HepG2 (cell line): ENCODE measurements around the gene RGS11. TPM values are rescaled to one million over a fixed set of nuclear protein-coding genes. Genes with fewer than 3 reads are reported as not detected.
A peak's percentile ranks its signal among the peaks of the same experiment; 100 is the strongest.

ENCODE experiments used
- CHD4 ChIP-seq: fragments of 200-600 bp; sonication (generic); IDR thresholded peaks from 2 replicates; pipeline ENCODE4 v1.7.0; 2017; ENCODE audit warnings: mild to moderate bottlenecking, low read length, borderline replicate concordance
- DPF2 ChIP-seq: sonication (generic); formaldehyde crosslinking; IDR thresholded peaks from 2 replicates; pipeline ENCODE4 v1.4.0; 2020; ENCODE audit warnings: mild to moderate bottlenecking, low read depth, missing genetic modification reagents, borderline replicate concordance
- GATA4 ChIP-seq: sonication (generic); IDR thresholded peaks from 2 replicates; pipeline ENCODE4 v1.6.1; 2016; ENCODE audit warnings: antibody characterized with exemption, low read depth, borderline replicate concordance
- HES4 ChIP-seq: sonication (generic); formaldehyde crosslinking; IDR thresholded peaks from 2 replicates; pipeline ENCODE4 v1.9.0; 2021; ENCODE audit warnings: mild to moderate bottlenecking, missing genetic modification reagents, borderline replicate concordance
- HOXA5 ChIP-seq: sonication (generic); formaldehyde crosslinking; IDR thresholded peaks from 2 replicates; pipeline ENCODE4 v1.4.0; 2020; ENCODE audit warnings: missing genetic modification reagents
- MED8 ChIP-seq: sonication (generic); formaldehyde crosslinking; IDR thresholded peaks from 2 replicates; pipeline ENCODE4 v1.8.1; 2023; ENCODE audit warnings: mild to moderate bottlenecking, missing genetic modification reagents; ENCODE audit not compliant: insufficient replicate concordance
- NFIC ChIP-seq: IDR thresholded peaks from 2 replicates; pipeline ENCODE4 v1.6.1; 2012; ENCODE audit warnings: mild to moderate bottlenecking, low read length, inconsistent platforms
- ZNF143 ChIP-seq: sonication (generic); formaldehyde crosslinking; IDR thresholded peaks from 2 replicates; pipeline ENCODE4 v1.4.0; 2020; ENCODE audit warnings: missing genetic modification reagents
- ZNF746 ChIP-seq: sonication (generic); formaldehyde crosslinking; IDR thresholded peaks from 2 replicates; pipeline ENCODE4 v1.8.0; 2022; ENCODE audit warnings: mild to moderate bottlenecking, missing genetic modification reagents
- ZNF761 ChIP-seq: sonication (generic); formaldehyde crosslinking; conservative IDR thresholded peaks from 2 replicates; pipeline ENCODE4 v1.4.0; 2020; ENCODE audit warnings: mild to moderate bottlenecking, missing genetic modification reagents
- polyA plus RNA-seq, 8 experiments: library from polyadenylated mRNA; depleted of rRNA in 3 of 8; stranded (reverse) in 7 of 8; unstranded in 1 of 8; fragments of >200 nt; fragmentation: Illumina TruSeq in 4 of 8; extraction: Trizol in 4 of 8; gene quantifications; 2 replicates each; pipeline versions ENCODE4 v1.2.1 to v1.2.3, GENCODE V29; 2011 to 2016; ENCODE audit warnings: low read depth in 4 of 8, missing spikeins in 1 of 8, mixed read lengths in 1 of 8; ENCODE audit not compliant: insufficient read depth in 1 of 8
- total RNA-seq, 5 experiments: library from RNA; depleted of rRNA; stranded (reverse); fragments of >200 nt; fragmentation: Illumina TruSeq; extraction: Trizol; gene quantifications; 2 replicates each; pipeline ENCODE4 v1.2.3, GENCODE V29; 2016; ENCODE audit warnings: low read depth in 1 of 5
- TF ChIP-seq, protein P1 (sequence below): sonication (generic); formaldehyde crosslinking; IDR thresholded peaks from 2 replicates; pipeline ENCODE4 v1.8.1; 2023; ENCODE audit warnings: missing genetic modification reagents, inconsistent platforms, borderline replicate concordance
- TF ChIP-seq, protein P2 (sequence below): sonication (generic); formaldehyde crosslinking; IDR thresholded peaks from 2 replicates; pipeline ENCODE4 v1.8.0; 2022; ENCODE audit warnings: missing genetic modification reagents, low read depth, mild to moderate bottlenecking, borderline replicate concordance
- TF ChIP-seq, protein P3 (sequence below): sonication (generic); formaldehyde crosslinking; conservative IDR thresholded peaks from 2 replicates; pipeline ENCODE4 v1.8.0; 2022; ENCODE audit warnings: low read depth, missing genetic modification reagents
- TF ChIP-seq, protein P4 (sequence below): sonication (generic); formaldehyde crosslinking; IDR thresholded peaks from 2 replicates; pipeline ENCODE4 v1.5.0; 2020; ENCODE audit warnings: missing genetic modification reagents
- TF ChIP-seq, protein P5 (sequence below): conservative IDR thresholded peaks from 2 replicates; pipeline ENCODE4 v1.6.1; 2018; ENCODE audit warnings: missing genetic modification reagents
- TF ChIP-seq, protein P6 (sequence below): sonication (generic); formaldehyde crosslinking; IDR thresholded peaks from 2 replicates; pipeline ENCODE4 v1.5.0; 2020; ENCODE audit warnings: mild to moderate bottlenecking, missing genetic modification reagents

Gene RGS11
- total and polyA plus RNA-seq, 2 of the 13 experiments (the other 11 are each of a cell fraction or from before 2014, with no cell fraction given): 0.11 TPM; not detected in 1

DNA sequence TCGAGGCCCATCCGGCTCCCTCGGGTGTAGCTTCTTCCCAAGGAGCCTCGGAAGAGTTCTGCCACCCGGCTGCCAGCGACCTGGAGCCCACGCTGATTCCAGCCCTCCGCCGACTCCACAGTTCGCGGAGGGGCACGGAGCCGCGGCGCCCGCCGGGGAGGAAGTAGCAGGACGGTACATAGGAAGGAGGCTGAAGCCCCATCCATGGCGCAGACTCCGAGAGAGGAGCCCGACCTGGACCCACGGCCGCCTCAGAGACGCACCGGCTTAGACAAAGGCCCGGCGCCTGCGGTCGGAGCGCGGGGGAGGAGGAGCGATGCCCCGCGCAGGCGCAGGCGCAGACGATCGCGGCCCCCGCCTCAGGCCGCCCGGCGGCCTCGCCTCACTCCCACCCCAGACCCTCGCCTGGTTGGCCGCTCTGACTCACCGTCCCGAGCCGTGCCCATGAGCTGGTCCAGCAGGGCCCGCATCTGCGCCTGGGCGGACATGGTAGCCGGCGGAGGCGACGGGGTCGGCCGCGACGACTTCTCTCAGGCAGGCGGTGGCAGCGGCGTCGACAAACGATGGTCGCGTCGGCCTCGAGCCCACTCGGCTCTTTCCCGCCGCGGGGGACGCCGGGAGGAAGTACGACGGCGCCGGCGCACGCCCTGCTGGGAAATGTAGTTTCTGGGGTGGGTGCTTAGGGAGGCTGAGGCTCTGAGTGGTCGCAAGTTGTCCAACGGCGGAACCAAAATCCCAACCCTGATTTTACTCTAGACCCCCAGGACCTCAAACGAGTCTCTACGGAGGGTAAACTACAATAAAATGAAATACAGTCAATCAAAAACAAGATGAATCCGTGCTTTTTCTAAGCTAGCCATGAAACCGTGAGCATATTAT lies 46.7 kb downstream of the RGS11 start, which contains the start of gene LUC7L (continued):
- TF ChIP-seq, protein P1, sequence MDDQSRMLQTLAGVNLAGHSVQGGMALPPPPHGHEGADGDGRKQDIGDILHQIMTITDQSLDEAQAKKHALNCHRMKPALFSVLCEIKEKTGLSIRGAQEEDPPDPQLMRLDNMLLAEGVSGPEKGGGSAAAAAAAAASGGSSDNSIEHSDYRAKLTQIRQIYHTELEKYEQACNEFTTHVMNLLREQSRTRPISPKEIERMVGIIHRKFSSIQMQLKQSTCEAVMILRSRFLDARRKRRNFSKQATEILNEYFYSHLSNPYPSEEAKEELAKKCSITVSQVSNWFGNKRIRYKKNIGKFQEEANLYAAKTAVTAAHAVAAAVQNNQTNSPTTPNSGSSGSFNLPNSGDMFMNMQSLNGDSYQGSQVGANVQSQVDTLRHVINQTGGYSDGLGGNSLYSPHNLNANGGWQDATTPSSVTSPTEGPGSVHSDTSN: peak; percentile 37; the same call in 1 of the 2 replicates
- TF ChIP-seq ZNF143 (CRISPR knock-in tag) (peak; percentile 99), ZNF761 (CRISPR knock-in tag) (peak; percentile 84), CHD4 (no peak), NFIC (no peak), MED8 (CRISPR knock-in tag) (peak; percentile 50), HOXA5 (CRISPR knock-in tag) (peak; percentile 97), GATA4 (peak; percentile 74), DPF2 (CRISPR knock-in tag) (no peak), HES4 (CRISPR knock-in tag) (peak; percentile 97), ZNF746 (CRISPR knock-in tag) (peak; percentile 88; the same call in 1 of the 2 replicates)
- TF ChIP-seq, protein P2, sequence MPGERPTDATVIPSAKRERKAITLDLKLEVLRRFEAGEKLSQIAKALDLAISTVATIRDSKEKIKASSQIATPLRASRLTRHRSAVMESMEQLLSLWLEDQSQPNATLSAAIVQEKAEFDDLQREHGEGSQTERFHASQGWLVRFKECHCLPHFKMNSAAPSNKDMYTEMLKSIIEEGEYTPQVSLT (CRISPR knock-in tag): no peak
- TF ChIP-seq, protein P3, sequence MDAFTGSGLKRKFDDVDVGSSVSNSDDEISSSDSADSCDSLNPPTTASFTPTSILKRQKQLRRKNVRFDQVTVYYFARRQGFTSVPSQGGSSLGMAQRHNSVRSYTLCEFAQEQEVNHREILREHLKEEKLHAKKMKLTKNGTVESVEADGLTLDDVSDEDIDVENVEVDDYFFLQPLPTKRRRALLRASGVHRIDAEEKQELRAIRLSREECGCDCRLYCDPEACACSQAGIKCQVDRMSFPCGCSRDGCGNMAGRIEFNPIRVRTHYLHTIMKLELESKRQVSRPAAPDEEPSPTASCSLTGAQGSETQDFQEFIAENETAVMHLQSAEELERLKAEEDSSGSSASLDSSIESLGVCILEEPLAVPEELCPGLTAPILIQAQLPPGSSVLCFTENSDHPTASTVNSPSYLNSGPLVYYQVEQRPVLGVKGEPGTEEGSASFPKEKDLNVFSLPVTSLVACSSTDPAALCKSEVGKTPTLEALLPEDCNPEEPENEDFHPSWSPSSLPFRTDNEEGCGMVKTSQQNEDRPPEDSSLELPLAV (CRISPR knock-in tag): no peak
- TF ChIP-seq, protein P4, sequence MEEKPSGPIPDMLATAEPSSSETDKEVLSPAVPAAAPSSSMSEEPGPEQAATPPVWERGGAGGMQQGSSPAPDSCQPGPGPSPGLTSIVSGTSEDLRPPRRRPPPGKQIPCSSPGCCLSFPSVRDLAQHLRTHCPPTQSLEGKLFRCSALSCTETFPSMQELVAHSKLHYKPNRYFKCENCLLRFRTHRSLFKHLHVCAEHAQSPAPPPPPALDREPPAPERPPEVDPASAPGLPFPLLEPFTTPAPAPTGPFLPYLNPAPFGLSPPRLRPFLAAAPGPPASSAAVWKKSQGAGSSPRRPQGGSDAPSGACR (CRISPR knock-in tag): peak; percentile 66; the same call in 1 of the 2 replicates
- TF ChIP-seq, protein P5, sequence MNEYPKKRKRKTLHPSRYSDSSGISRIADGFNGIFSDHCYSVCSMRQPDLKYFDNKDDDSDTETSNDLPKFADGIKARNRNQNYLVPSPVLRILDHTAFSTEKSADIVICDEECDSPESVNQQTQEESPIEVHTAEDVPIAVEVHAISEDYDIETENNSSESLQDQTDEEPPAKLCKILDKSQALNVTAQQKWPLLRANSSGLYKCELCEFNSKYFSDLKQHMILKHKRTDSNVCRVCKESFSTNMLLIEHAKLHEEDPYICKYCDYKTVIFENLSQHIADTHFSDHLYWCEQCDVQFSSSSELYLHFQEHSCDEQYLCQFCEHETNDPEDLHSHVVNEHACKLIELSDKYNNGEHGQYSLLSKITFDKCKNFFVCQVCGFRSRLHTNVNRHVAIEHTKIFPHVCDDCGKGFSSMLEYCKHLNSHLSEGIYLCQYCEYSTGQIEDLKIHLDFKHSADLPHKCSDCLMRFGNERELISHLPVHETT (CRISPR knock-in tag): peak; percentile 90
- TF ChIP-seq, protein P6, sequence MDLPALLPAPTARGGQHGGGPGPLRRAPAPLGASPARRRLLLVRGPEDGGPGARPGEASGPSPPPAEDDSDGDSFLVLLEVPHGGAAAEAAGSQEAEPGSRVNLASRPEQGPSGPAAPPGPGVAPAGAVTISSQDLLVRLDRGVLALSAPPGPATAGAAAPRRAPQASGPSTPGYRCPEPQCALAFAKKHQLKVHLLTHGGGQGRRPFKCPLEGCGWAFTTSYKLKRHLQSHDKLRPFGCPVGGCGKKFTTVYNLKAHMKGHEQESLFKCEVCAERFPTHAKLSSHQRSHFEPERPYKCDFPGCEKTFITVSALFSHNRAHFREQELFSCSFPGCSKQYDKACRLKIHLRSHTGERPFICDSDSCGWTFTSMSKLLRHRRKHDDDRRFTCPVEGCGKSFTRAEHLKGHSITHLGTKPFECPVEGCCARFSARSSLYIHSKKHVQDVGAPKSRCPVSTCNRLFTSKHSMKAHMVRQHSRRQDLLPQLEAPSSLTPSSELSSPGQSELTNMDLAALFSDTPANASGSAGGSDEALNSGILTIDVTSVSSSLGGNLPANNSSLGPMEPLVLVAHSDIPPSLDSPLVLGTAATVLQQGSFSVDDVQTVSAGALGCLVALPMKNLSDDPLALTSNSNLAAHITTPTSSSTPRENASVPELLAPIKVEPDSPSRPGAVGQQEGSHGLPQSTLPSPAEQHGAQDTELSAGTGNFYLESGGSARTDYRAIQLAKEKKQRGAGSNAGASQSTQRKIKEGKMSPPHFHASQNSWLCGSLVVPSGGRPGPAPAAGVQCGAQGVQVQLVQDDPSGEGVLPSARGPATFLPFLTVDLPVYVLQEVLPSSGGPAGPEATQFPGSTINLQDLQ: peak; percentile 62; the same call in 1 of the 2 replicates
